Adrenal gland (tissue), 5 donors: ENCODE results near the gene SSTR3.

Experiments
- CTCF ChIP-seq, 6 experiments: fragments of 450-650 bp in 4 of 6; fragments of 200-600 bp in 2 of 6; sonication (generic) in 1 of 6; IDR thresholded peaks; 1 replicate in 5 of 6; 2 replicates in 1 of 6; pipeline versions ENCODE4 v1.5.1 to v1.8.0; 2016 to 2021; ENCODE audit warnings: antibody characterized with exemption in 6 of 6, mild to moderate bottlenecking in 2 of 6, moderate library complexity in 1 of 6
- POLR2A ChIP-seq, 2 donors: fragments of 450-650 bp; IDR thresholded peaks; one replicate each; pipeline ENCODE4 v1.6.1; 2017; ENCODE audit warnings: antibody characterized with exemption in 2 of 2, mild to moderate bottlenecking in 2 of 2, moderate library complexity in 1 of 2
- donor health status: DM: no; HTN: no; CAD: no.

- TF ChIP-seq CTCF (IDR thresholded peaks at IDR 0.05), result no peak
- TF ChIP-seq POLR2A (IDR thresholded peaks at IDR 0.05), result no peak
Observed at GRCh38 chr22:37165066-37165465, 47.2 kb downstream of the SSTR3 start.
